Caco-2 (cell line): ENCODE results near the gene SMIM3. TPM values are rescaled to one million over a fixed set of nuclear protein-coding genes. Genes with fewer than 3 reads are reported as not detected.

Experiments
- BruUV-seq: library from RNA; stranded (reverse); fragments of 400-500 nt; replicated peaks from 2 replicates; lab custom pipeline; 2021; lab: Mats Ljungman, UMichigan
- CTCF ChIA-PET: fragments of 300-600 bp; sonication (Branson Sonifier 250); formaldehyde crosslinking; loops from one replicate; lab custom pipeline; 2022; ENCODE audit warnings: antibody characterized with exemption; lab: Charles Lee
- POLR2A ChIA-PET: fragments of 300-600 bp; sonication (Branson Sonifier 250); formaldehyde crosslinking; loops from one replicate; lab custom pipeline; 2022; ENCODE audit warnings: antibody characterized with exemption; lab: Charles Lee
- DNase-seq, 2 experiments: peaks; one replicate each; pipeline versions ENCODE4 v3.0.0 to v3.0.0-alpha.2; 2020 to 2022
- H3K27me3 ChIP-seq: replicated peaks from 2 replicates; pipeline ENCODE4 v1.6.0; 2011; ENCODE audit warnings: low read length; ENCODE audit not compliant: control insufficient read depth, insufficient read depth
- H3K36me3 ChIP-seq: 2 replicates; pipeline ENCODE4 v1.5.1; 2011; ENCODE audit warnings: low read length; ENCODE audit not compliant: control insufficient read depth, insufficient read depth
- H3K4me1 ChIP-seq: fragments of 250-450 bp; sonication (Bioruptor Pico); 2 replicates; pipeline ENCODE4 v1.5.1; 2020; ENCODE audit warnings: mild to moderate bottlenecking
- H3K4me3 ChIP-seq: 2 replicates; pipeline ENCODE4 v1.5.1; 2011; ENCODE audit warnings: low read depth, mild to moderate bottlenecking, control low read depth, low read length
- H3K9me3 ChIP-seq: fragments of 250-450 bp; sonication (Bioruptor Pico); 2 replicates; pipeline ENCODE4 v1.5.1; 2020; ENCODE audit warnings: mild to moderate bottlenecking, moderate library complexity
- H3K27ac Mint-ChIP-seq: one replicate; pipeline ENCODE4 v1.8.0; 2022; ENCODE audit warnings: mixed read lengths; ENCODE audit not compliant: unreplicated experiment
- H3K27me3 Mint-ChIP-seq: one replicate; pipeline ENCODE4 v1.8.0; 2022; ENCODE audit warnings: mixed read lengths; ENCODE audit not compliant: insufficient read depth, unreplicated experiment
- H3K36me3 Mint-ChIP-seq: one replicate; pipeline ENCODE4 v1.8.0; 2022; ENCODE audit warnings: mild to moderate bottlenecking, mixed read lengths; ENCODE audit not compliant: insufficient read depth, unreplicated experiment
- H3K4me1 Mint-ChIP-seq: one replicate; pipeline ENCODE4 v1.8.0; 2022; ENCODE audit warnings: low read depth, mixed read lengths; ENCODE audit not compliant: unreplicated experiment
- H3K4me3 Mint-ChIP-seq: one replicate; pipeline ENCODE4 v1.8.0; 2022; ENCODE audit warnings: mild to moderate bottlenecking, moderate library complexity, mixed read lengths; ENCODE audit not compliant: unreplicated experiment
- H3K9me3 Mint-ChIP-seq: one replicate; pipeline ENCODE4 v1.8.0; 2022; ENCODE audit warnings: mixed read lengths; ENCODE audit not compliant: unreplicated experiment
- CTCF ChIP-seq, 2 experiments: fragments of 200-600 bp in 1 of 2; IDR thresholded peaks; 1 replicate in 1 of 2; 2 replicates in 1 of 2; pipeline versions ENCODE4 v1.5.1 to v1.8.0; 2011 to 2022; ENCODE audit warnings: antibody characterized with exemption in 1 of 2, control low read depth in 1 of 2, inconsistent platforms in 1 of 2, low read depth in 1 of 2, low read length in 1 of 2, mild to moderate bottlenecking in 1 of 2, moderate library complexity in 1 of 2; ENCODE audit not compliant: insufficient read depth in 1 of 2, severe bottlenecking in 1 of 2, unreplicated experiment in 1 of 2
- intact Hi-C: fragments of 100-400 bp; cut with micrococcal nuclease; formaldehyde crosslinking; loops from one replicate; pipeline ENCODE4 v1.10.0; 2022; ENCODE audit not compliant: unreplicated experiment
- total RNA-seq: library from RNA; stranded (reverse); gene quantifications from 2 replicates; pipeline ENCODE4 v1.2.3, GENCODE V29; 2022

Gene SMIM3
- total RNA-seq, 1 experiment from 2014 or later: 19.4 TPM

GRCh38 chr5:150786876-150787275 is 8.3 kb downstream of the SMIM3 start:
- no peak for TF ChIP-seq CTCF (IDR thresholded peaks at IDR 0.05; ENCODE audit: insufficient read depth in 1 of 2, low read depth in 1 of 2, low read length in 1 of 2, severe bottlenecking in 1 of 2, unreplicated experiment in 1 of 2)
- no peaks in the 10 kb centered on the region for H3K9me3 ChIP-seq
- peaks cover 17% of the 10 kb centered on the region for H3K4me1 Mint-ChIP-seq
- no peak overlapping the region for H3K4me3 Mint-ChIP-seq
- H3K36me3 ChIP-seq: no peaks in the 10 kb centered on the region
- no peaks in the 10 kb centered on the region for H3K27me3 Mint-ChIP-seq
- peaks cover 9% of the 10 kb centered on the region for H3K36me3 Mint-ChIP-seq
- POLR2A ChIA-PET: no interaction called here
- BruUV-seq: no TSS peak
- no peak overlapping the region for H3K4me3 ChIP-seq
- no peak overlapping the region for H3K27ac Mint-ChIP-seq
- intact Hi-C loops: no loop called here
- H3K27me3 ChIP-seq: no peaks in the 10 kb centered on the region
- peaks cover 10% of the 10 kb centered on the region for H3K9me3 Mint-ChIP-seq
- DNase-seq: no peak
- H3K4me1 ChIP-seq: peaks cover 26% of the 10 kb centered on the region
- CTCF ChIA-PET: no interaction called here

GRCh38 chr5:150787656-150788055 is 9.1 kb downstream of the SMIM3 start:
- peaks cover 9% of the 10 kb centered on the region for H3K4me1 Mint-ChIP-seq
- POLR2A ChIA-PET: no interaction called here
- H3K4me3 ChIP-seq: no peak overlapping the region
- H3K4me1 ChIP-seq: peaks cover 18% of the 10 kb centered on the region
- peaks cover 9% of the 10 kb centered on the region for H3K36me3 Mint-ChIP-seq
- no peaks in the 10 kb centered on the region for H3K36me3 ChIP-seq
- H3K9me3 ChIP-seq: no peaks in the 10 kb centered on the region
- DNase-seq: no peak
- no peak overlapping the region for H3K27ac Mint-ChIP-seq
- TF ChIP-seq CTCF (IDR thresholded peaks at IDR 0.05; ENCODE audit: insufficient read depth in 1 of 2, low read depth in 1 of 2, low read length in 1 of 2, severe bottlenecking in 1 of 2, unreplicated experiment in 1 of 2): no peak
- BruUV-seq: no TSS peak
- CTCF ChIA-PET: no interaction called here
- no peak overlapping the region for H3K4me3 Mint-ChIP-seq
- intact Hi-C loops: no loop called here
- no peaks in the 10 kb centered on the region for H3K27me3 ChIP-seq
- peaks cover 10% of the 10 kb centered on the region for H3K9me3 Mint-ChIP-seq
- H3K27me3 Mint-ChIP-seq: no peaks in the 10 kb centered on the region

- H3K4me1 Mint-ChIP-seq: no peaks in the 10 kb centered on the region
Observed at GRCh38 chr5:150788977-150789376, 10.4 kb downstream of the SMIM3 start.

More at GRCh38 chr5:150788977-150789376, 10.4 kb downstream of the SMIM3 start:
- no TSS peak for BruUV-seq
- Histone ChIP-seq H3K27me3 (no peaks in the 10 kb centered on the region), H3K9me3 (no peaks in the 10 kb centered on the region), H3K4me3 (no peak overlapping the region), H3K4me1 (peaks cover 7% of the 10 kb centered on the region), H3K36me3 (no peaks in the 10 kb centered on the region)
- POLR2A ChIA-PET: no interaction called here
- Mint-ChIP-seq H3K4me3 (no peak overlapping the region), H3K27ac (no peak overlapping the region), H3K27me3 (no peaks in the 10 kb centered on the region), H3K9me3 (peaks cover 10% of the 10 kb centered on the region), H3K36me3 (peaks cover 7% of the 10 kb centered on the region)
- no peak for DNase-seq
- no peak for TF ChIP-seq CTCF (IDR thresholded peaks at IDR 0.05; ENCODE audit: insufficient read depth in 1 of 2, low read depth in 1 of 2, low read length in 1 of 2, severe bottlenecking in 1 of 2, unreplicated experiment in 1 of 2)
- intact Hi-C loops: no loop called here
- CTCF ChIA-PET: interaction anchor here (1.2 kb wide), 1 partner anchor 58 kb away, joined by 3 read pairs; the partner anchor contains the start of gene IRGM
